ENCODE data around the gene KICS2. TPM values are rescaled to one million over a fixed set of nuclear protein-coding genes. Genes with fewer than 3 reads are reported as not detected.

KICS2 gene
- total RNA-seq, 1 experiment from 2014 or later: 9.6 TPM

DNA sequence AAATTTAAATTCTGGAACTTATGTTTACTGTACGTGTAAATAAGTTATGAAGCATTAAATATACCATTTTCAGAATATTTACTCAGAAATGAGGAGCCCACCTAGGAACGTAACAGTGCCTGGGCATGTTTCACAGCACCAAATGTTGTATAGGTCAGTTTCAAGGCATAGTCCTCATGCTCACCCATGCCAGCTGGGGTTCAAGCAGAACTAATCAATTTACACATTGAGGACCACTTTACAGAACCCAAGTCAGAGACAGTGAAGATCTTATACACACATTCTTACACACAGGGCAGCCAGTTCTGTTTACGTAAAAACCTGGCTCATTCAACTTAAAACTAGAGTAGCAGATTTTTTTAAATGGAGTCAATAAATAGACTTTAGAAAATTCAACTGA lies 2.0 kb downstream of the KICS2 start:
- DNase-seq (ENCODE audit: low read depth, low spot score) (no peak), ATAC-seq (no peak)
- Histone ChIP-seq H3K4me3 (ENCODE audit: low read depth in 2 of 2, low read length in 2 of 2) (peak overlapping the region; percentile 25 to 82; a peak in 3 of 4 replicates), H3K27ac (ENCODE audit: low read length) (peak overlapping the region; percentile 86), H3K9me3 (ENCODE audit: control insufficient read depth, insufficient read depth, low read depth, low read length) (no peaks in the 10 kb centered on the region), H3K36me3 (ENCODE audit: control insufficient read depth, insufficient read depth, low read length) (no peaks in the 10 kb centered on the region), H3K27me3 (ENCODE audit: control insufficient read depth, insufficient read depth, low read length) (no peaks in the 10 kb centered on the region), H3K4me1 (ENCODE audit: control insufficient read depth, insufficient read depth, low read length) (peaks cover 30% of the 10 kb centered on the region)
- in situ Hi-C loops (cut with HindIII; ENCODE audit: low pct_unique_long_range_greater_than_20kb, low sequenced_read_pairs) (no loop called here), intact Hi-C loops (cut with micrococcal nuclease; ENCODE audit: unreplicated experiment) (no loop called here)
- CTCF ChIA-PET: no interaction called here
- TF ChIP-seq POLR2AphosphoS5 (IDR thresholded peaks at IDR 0.05; ENCODE audit: low read depth, low read length): no peak
- no peak for TF ChIP-seq TCF7L2 (IDR thresholded peaks at IDR 0.05; ENCODE audit: low read depth, low read length)
- no peak for TF ChIP-seq SIN3A (IDR thresholded peaks at IDR 0.05; ENCODE audit: borderline replicate concordance, insufficient read depth, low read depth, low read length)
- TF ChIP-seq, protein P1, sequence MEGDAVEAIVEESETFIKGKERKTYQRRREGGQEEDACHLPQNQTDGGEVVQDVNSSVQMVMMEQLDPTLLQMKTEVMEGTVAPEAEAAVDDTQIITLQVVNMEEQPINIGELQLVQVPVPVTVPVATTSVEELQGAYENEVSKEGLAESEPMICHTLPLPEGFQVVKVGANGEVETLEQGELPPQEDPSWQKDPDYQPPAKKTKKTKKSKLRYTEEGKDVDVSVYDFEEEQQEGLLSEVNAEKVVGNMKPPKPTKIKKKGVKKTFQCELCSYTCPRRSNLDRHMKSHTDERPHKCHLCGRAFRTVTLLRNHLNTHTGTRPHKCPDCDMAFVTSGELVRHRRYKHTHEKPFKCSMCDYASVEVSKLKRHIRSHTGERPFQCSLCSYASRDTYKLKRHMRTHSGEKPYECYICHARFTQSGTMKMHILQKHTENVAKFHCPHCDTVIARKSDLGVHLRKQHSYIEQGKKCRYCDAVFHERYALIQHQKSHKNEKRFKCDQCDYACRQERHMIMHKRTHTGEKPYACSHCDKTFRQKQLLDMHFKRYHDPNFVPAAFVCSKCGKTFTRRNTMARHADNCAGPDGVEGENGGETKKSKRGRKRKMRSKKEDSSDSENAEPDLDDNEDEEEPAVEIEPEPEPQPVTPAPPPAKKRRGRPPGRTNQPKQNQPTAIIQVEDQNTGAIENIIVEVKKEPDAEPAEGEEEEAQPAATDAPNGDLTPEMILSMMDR (IDR thresholded peaks at IDR 0.05): no peak
- TF ChIP-seq REST (IDR thresholded peaks at IDR 0.05; ENCODE audit: insufficient read depth in 1 of 2, low read depth in 2 of 2, low read length in 1 of 2): no peak
- POLR2A ChIA-PET: interaction anchor here (0.5 kb wide), 1 partner anchor 541 kb away, joined by 4 read pairs; no protein-coding TSS in a partner anchor
- no TSS peak for BruUV-seq (replicated peaks)

GRCh38 chr12:64219145-64219544 lies 3.0 kb downstream of the KICS2 start:
- Histone ChIP-seq H3K4me3 (ENCODE audit: low read depth in 2 of 2, low read length in 2 of 2) (peak overlapping the region; percentile 11 to 28; a peak in 2 of 4 replicates), H3K27me3 (ENCODE audit: control insufficient read depth, insufficient read depth, low read length) (no peaks in the 10 kb centered on the region), H3K9me3 (ENCODE audit: control insufficient read depth, insufficient read depth, low read depth, low read length) (no peaks in the 10 kb centered on the region), H3K36me3 (ENCODE audit: control insufficient read depth, insufficient read depth, low read length) (no peaks in the 10 kb centered on the region), H3K4me1 (ENCODE audit: control insufficient read depth, insufficient read depth, low read length) (peaks cover 30% of the 10 kb centered on the region), H3K27ac (ENCODE audit: low read length) (peak overlapping the region; percentile 86)
- intact Hi-C loops (cut with micrococcal nuclease; ENCODE audit: unreplicated experiment) (no loop called here), in situ Hi-C loops (cut with HindIII; ENCODE audit: low pct_unique_long_range_greater_than_20kb, low sequenced_read_pairs) (no loop called here)
- BruUV-seq (replicated peaks): no TSS peak
- ATAC-seq (no peak), DNase-seq (ENCODE audit: low read depth, low spot score) (no peak)
- TF ChIP-seq SIN3A (IDR thresholded peaks at IDR 0.05; ENCODE audit: borderline replicate concordance, insufficient read depth, low read depth, low read length) (no peak), TCF7L2 (IDR thresholded peaks at IDR 0.05; ENCODE audit: low read depth, low read length) (no peak), POLR2AphosphoS5 (IDR thresholded peaks at IDR 0.05; ENCODE audit: low read depth, low read length) (no peak), REST (IDR thresholded peaks at IDR 0.05; ENCODE audit: insufficient read depth in 1 of 2, low read depth in 2 of 2, low read length in 1 of 2) (no peak)
- TF ChIP-seq, protein P1 (IDR thresholded peaks at IDR 0.05): no peak
- CTCF ChIA-PET: interaction anchor here (0.7 kb wide), 1 partner anchor 980 kb away, joined by 4 read pairs; no protein-coding TSS in a partner anchor
- POLR2A ChIA-PET: no interaction called here

Data from Panc1 (cell line).